GM12891 (cell line): Measurements from ENCODE around the gene RAB41. TPM values are rescaled to one million over a fixed set of nuclear protein-coding genes. Genes with fewer than 3 reads are reported as not detected.
"Not testable (repeated sequence)": the region's sequence is repeated elsewhere in the genome, so short reads cannot be mapped to it uniquely, and the experiment has no call there.

Experiments used
- DNase-seq: peaks from one replicate; pipeline ENCODE4 v3.0.0; 2011; ENCODE audit warnings: low spot score; ENCODE audit not compliant: insufficient read length
- FAIRE-seq: peaks from 2 replicates; lab custom pipeline; 2011; peaks lifted over from hg19 to GRCh38; lab: Jason Lieb, UNC
- PAX5 ChIP-seq: IDR thresholded peaks from 2 replicates; pipeline ENCODE4 v1.6.1; 2011; ENCODE audit warnings: low read length, moderate library complexity, mild to moderate bottlenecking; ENCODE audit not compliant: insufficient read depth, severe bottlenecking
- POLR2A ChIP-seq: IDR thresholded peaks from 2 replicates; pipeline ENCODE4 v1.6.1; 2011; ENCODE audit warnings: low read depth, low read length, control low read depth
- POLR2AphosphoS5 ChIP-seq: IDR thresholded peaks from 2 replicates; pipeline ENCODE4 v1.6.1; 2011; ENCODE audit warnings: low read depth, low read length, control low read depth
- POU2F2 ChIP-seq: IDR thresholded peaks from 2 replicates; pipeline ENCODE4 v1.6.1; 2011; ENCODE audit warnings: low read depth, mild to moderate bottlenecking, control low read depth, low read length, moderate library complexity
- SPI1 ChIP-seq: IDR thresholded peaks from 2 replicates; pipeline ENCODE4 v1.6.1; 2011; ENCODE audit warnings: low read depth, low read length, control low read depth
- TAF1 ChIP-seq: IDR thresholded peaks from 2 replicates; pipeline ENCODE4 v1.6.1; 2011; ENCODE audit warnings: low read depth, low read length, control low read depth
- polyA plus RNA-seq: library from polyadenylated mRNA; unstranded; fragments of >200 nt; gene quantifications from one replicate; pipeline ENCODE4 v1.2.1, GENCODE V29; 2012; ENCODE audit warnings: low read depth, missing spikeins, inconsistent platforms; ENCODE audit not compliant: missing spikeins

Gene RAB41
- not detected for polyA plus RNA-seq

GRCh38 chrX:70281951-70282350 lies at the start of gene RAB41:
RAB41 (plus strand) TSS chrX:70282172; CDS start chrX:70282218, 46 bp downstream.
- no peak for DNase-seq

GRCh38 chrX:70234355-70234754 lies 47.6 kb upstream of the RAB41 start, which contains the start of gene AWAT1:
AWAT1 (plus strand) TSS chrX:70234655; CDS start chrX:70234696, 41 bp downstream.
- TF ChIP-seq SPI1 (no peak), POU2F2 (no peak), POLR2A (no peak), POLR2AphosphoS5 (no peak), TAF1 (no peak), PAX5 (no peak)
- FAIRE-seq = no peak
- DNase-seq = no peak

More at GRCh38 chrX:70281951-70282350, at the start of gene RAB41:
- no peak for FAIRE-seq
- no peak for TF ChIP-seq PAX5
- no peak for TF ChIP-seq SPI1
- no peak for TF ChIP-seq POLR2AphosphoS5

GRCh38 chrX:70240751-70241150 lies 41.2 kb upstream of the RAB41 start:
- DNase-seq (no peak), FAIRE-seq (no peak)
- no peak for TF ChIP-seq POU2F2

DNA sequence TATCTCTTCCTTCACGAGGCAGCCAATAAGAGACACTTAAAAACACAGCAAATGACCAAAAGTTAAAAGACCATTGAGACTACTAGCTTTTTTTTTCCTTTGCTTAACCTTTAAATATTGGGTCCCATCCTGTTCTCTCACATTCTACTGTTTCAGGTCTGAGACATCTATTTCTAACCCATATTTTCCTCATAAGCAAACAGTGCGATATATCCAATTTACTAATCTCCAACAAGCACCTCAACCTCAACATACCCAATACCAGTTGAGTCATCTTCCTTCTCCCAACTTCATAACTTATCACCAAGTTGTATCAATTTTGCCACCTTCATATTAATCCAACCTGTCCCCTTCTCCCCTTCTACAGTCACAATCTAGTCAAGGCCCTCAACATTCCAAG lies 40.5 kb upstream of the RAB41 start:
- DNase-seq = no peak
- FAIRE-seq = no peak
- TF ChIP-seq SPI1 (no peak), POLR2A (no peak), TAF1 (no peak), PAX5 (no peak), POLR2AphosphoS5 (no peak), POU2F2 (no peak)

DNA sequence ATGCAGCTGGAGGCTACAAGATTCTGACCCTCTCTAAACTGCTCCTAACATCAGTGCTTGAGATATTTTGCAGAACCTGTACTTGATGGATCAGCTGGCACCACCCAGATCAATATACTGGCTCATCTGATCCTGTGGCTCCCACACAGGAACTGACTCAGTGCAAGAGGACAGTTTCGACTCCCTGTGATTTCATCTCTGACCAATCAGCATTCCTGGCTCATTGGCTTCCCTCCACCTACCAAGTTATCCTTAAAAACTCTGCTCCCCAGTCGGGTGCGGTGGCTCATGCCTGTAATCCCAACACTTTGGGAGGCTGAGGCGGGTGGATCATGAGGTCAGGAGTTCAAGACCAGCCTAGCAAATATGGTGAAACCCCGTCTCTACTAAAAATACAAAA lies 38.4 kb upstream of the RAB41 start:
- not testable (repeated sequence) for FAIRE-seq, DNase-seq

DNA sequence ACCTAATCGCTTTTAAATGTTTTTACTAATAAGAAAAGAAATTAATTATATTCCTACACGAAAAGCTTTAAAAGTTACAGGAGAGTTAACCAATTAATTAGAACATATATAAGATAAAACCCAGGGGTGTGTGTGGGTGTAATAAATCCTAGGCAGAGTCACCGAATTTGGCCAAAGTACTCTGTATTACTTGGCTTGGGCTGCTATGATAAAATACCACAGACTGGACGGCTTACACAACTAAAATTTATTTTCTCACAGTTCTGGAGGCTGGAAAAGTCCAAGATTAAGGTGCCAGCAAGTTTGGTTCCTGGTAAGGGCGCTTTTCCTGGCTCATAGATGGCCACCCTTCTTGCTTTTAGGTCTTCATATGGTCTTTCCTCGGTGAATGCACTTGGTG lies 37.1 kb upstream of the RAB41 start:
- no peak for FAIRE-seq
- no peak for DNase-seq
- TF ChIP-seq SPI1 (no peak), PAX5 (no peak), TAF1 (no peak), POLR2A (no peak), POU2F2 (no peak), POLR2AphosphoS5 (no peak)

DNA sequence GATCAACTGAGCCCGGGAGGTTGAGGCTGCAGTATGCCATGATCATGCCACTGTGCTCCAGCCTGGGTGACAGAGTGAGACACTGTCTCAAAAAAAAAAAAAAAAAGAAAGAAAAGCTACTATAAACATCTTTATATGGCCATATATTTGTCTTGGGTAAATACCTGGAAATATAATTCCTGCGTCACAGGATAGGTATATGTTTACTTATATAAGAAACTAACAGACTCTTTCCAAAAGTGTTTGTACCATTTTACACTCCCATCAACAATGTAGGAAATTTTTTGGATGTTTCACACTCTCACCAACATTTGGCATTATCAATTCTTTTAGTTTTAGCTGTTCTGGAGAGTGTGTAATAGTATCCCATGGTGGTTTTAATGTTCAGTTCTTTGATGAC lies 34.7 kb upstream of the RAB41 start:
- no peak for DNase-seq
- TF ChIP-seq POLR2A = no peak
- TF ChIP-seq POLR2AphosphoS5 = no peak
- TF ChIP-seq SPI1 = no peak
- no peak for TF ChIP-seq POU2F2
- TF ChIP-seq TAF1 = no peak
- TF ChIP-seq PAX5 = no peak
- FAIRE-seq = no peak

DNA sequence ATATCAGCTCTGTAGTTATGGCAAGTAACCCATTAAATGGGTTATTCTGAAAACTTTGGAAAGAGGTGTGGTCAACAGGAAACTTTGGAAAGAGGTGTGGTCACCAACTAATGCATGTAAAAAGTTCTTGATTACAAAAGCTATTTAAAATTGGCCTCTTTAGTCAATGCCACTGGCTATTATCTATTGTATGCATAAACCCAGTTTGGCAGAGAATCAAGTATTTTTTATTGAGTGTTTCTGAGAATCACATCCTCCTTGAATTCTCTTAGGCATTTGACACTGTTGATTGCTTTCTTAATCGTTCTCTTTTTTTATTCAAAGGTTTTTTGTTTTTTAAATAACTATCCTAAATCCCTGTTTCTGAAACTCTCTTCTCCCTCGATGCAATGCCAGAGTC lies 29.5 kb upstream of the RAB41 start:
- TF ChIP-seq TAF1 (no peak), POU2F2 (no peak), PAX5 (no peak), POLR2A (no peak), SPI1 (no peak), POLR2AphosphoS5 (no peak)
- FAIRE-seq (no peak), DNase-seq (no peak)

GRCh38 chrX:70253377-70254062 lies 28.5 kb upstream of the RAB41 start:
- FAIRE-seq (no peak), DNase-seq (no peak)
- TF ChIP-seq TAF1 (no peak), POLR2AphosphoS5 (no peak), PAX5 (no peak), POU2F2 (no peak), POLR2A (no peak), SPI1 (no peak)

DNA sequence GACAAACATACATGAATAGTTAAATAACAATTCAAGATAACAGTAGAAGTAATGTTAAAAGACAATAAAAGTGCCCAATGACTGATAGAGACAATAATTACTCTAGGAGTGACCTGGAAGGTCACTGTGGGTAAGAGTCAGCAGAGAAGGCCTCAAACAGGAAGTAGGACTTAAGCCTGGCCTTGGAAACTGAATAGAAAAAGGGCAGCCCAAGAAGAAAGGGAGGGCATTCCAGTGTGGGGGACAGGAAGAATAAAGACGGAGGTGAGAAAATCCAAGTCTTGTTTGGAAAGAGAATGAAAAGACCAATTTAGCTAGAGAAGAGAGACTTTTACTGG lies 27.9 kb upstream of the RAB41 start:
- no peak for TF ChIP-seq POLR2A
- TF ChIP-seq TAF1 = no peak
- no peak for TF ChIP-seq POLR2AphosphoS5
- TF ChIP-seq SPI1 = no peak
- TF ChIP-seq POU2F2 = no peak
- no peak for TF ChIP-seq PAX5
- no peak for DNase-seq
- no peak for FAIRE-seq

DNA sequence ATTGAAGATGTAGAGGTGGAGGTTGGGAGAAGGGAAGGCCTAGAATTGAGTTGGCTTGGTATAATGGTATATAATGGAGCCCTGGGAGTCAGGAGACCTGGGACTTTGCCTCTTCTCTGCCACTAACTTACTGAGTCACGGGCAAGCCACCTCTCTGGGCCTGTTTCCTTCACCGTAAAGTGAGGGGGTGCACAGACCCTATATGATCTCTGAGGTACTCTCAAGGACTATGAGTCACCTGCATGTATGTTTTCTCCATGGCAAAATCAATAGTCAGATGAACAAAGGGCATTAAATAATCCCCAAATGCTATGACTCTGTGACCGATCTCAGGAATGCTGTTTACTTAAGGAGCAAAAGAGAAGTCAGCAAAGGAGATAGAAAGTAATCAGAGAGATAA lies 27.1 kb upstream of the RAB41 start:
- no peak for DNase-seq
- FAIRE-seq = no peak
- no peak for TF ChIP-seq POLR2A

GRCh38 chrX:70255452-70255851 lies 26.5 kb upstream of the RAB41 start:
- no peak for FAIRE-seq
- no peak for DNase-seq
- TF ChIP-seq SPI1 (no peak), TAF1 (no peak), POLR2AphosphoS5 (no peak), POLR2A (no peak), PAX5 (no peak), POU2F2 (no peak)
